ENCODE measurements around the gene FSTL4. TPM values are rescaled to one million over a fixed set of nuclear protein-coding genes. Genes with fewer than 3 reads are reported as not detected.
A peak's percentile ranks its signal among the peaks of the same experiment; 100 is the strongest.
"Not testable (repeated sequence)": the region's sequence is repeated elsewhere in the genome, so short reads cannot be mapped to it uniquely, and the experiment has no call there.

Gene FSTL4
- total and polyA plus RNA-seq, 4 donors, result 0.02 to 0.18 TPM; not detected in 2

- Histone ChIP-seq H3K9ac (ENCODE audit: low read depth in 1 of 2, low read length in 2 of 2) (no peak overlapping the region), H3K4me1 (ENCODE audit: control insufficient read depth in 4 of 4, insufficient read depth in 4 of 4, low read length in 3 of 4) (peaks cover 0 to 11% (median under 1%) of the 10 kb centered on the region in 4 donors), H3K27me3 (ENCODE audit: control insufficient read depth in 4 of 4, insufficient read depth in 4 of 4, low read length in 3 of 4) (no peaks in the 10 kb centered on the region), H3K4me3 (ENCODE audit: low read depth in 1 of 3, low read length in 3 of 3) (no peak overlapping the region), H3K36me3 (ENCODE audit: control insufficient read depth in 4 of 4, insufficient read depth in 3 of 4, low read depth in 1 of 4, low read length in 3 of 4) (no peaks in the 10 kb centered on the region), H3K27ac (ENCODE audit: low read depth in 1 of 2, low read length in 2 of 2) (no peak overlapping the region), H3K9me3 (ENCODE audit: control insufficient read depth in 4 of 4, low read length in 3 of 4) (no peaks in the 10 kb centered on the region)
- DNase-seq (ENCODE audit: low spot score), result no peak
- no peak for TF ChIP-seq NR2F2 (IDR thresholded peaks at IDR 0.05)
- no peak for TF ChIP-seq EGR1 (IDR thresholded peaks at IDR 0.05; ENCODE audit: low read depth in 2 of 2)
- no peak for TF ChIP-seq ATF3 (IDR thresholded peaks at IDR 0.05)
- TF ChIP-seq GABPA (IDR thresholded peaks at IDR 0.05 in 1 of 2, conservative IDR thresholded peaks at IDR 0.05 in 1 of 2), result no peak
- no peak for TF ChIP-seq RAD21 (IDR thresholded peaks at IDR 0.05)
- TF ChIP-seq RXRA (IDR thresholded peaks at IDR 0.05), result no peak
- TF ChIP-seq CTCF (IDR thresholded peaks at IDR 0.05; ENCODE audit: low read depth, low read length, missing input control), result no peak
- TF ChIP-seq FOXA1 (IDR thresholded peaks at IDR 0.05), result no peak
- no peak for TF ChIP-seq MAX (IDR thresholded peaks at IDR 0.05)
- no peak for TF ChIP-seq ZBTB33 (IDR thresholded peaks at IDR 0.05)
- no peak for TF ChIP-seq JUND (IDR thresholded peaks at IDR 0.05)
- TF ChIP-seq TAF1 (conservative IDR thresholded peaks at IDR 0.05), result no peak
- no peak for TF ChIP-seq SP1 (IDR thresholded peaks at IDR 0.05)
- TF ChIP-seq HNF4A (conservative IDR thresholded peaks at IDR 0.05), result no peak
- WGBS, result 85% methylated on average over 4 of the region's 4 CpGs
These were observed 393.0 kb downstream of the FSTL4 start for GRCh38 chr5:133219296-133219695.

- 96% methylated on average over 7 of the region's 7 CpGs for WGBS
- H3K36me3 ChIP-seq (ENCODE audit: control insufficient read depth in 4 of 4, insufficient read depth in 3 of 4, low read depth in 1 of 4, low read length in 3 of 4); DNase-seq (ENCODE audit: low spot score); H3K4me3 ChIP-seq (ENCODE audit: low read depth in 1 of 3, low read length in 3 of 3); H3K9ac ChIP-seq (ENCODE audit: low read depth in 1 of 2, low read length in 2 of 2); H3K27me3 ChIP-seq (ENCODE audit: control insufficient read depth in 4 of 4, insufficient read depth in 4 of 4, low read length in 3 of 4); H3K9me3 ChIP-seq (ENCODE audit: control insufficient read depth in 4 of 4, low read length in 3 of 4); H3K27ac ChIP-seq (ENCODE audit: low read depth in 1 of 2, low read length in 2 of 2): not testable (repeated sequence)
- peaks cover 0 to 17% (median 5%) of the 10 kb centered on the region in 4 donors for H3K4me1 ChIP-seq (ENCODE audit: control insufficient read depth in 4 of 4, insufficient read depth in 4 of 4, low read length in 3 of 4)
These were observed 396.2 kb downstream of the FSTL4 start for GRCh38 chr5:133216138-133216537.

- TF ChIP-seq SP1 (IDR thresholded peaks at IDR 0.05), result peak; percentile 40
- TF ChIP-seq ZBTB33 (IDR thresholded peaks at IDR 0.05), result no peak
- peak; percentile 49 for TF ChIP-seq HNF4A (conservative IDR thresholded peaks at IDR 0.05)
- peak; percentile 24 for TF ChIP-seq MAX (IDR thresholded peaks at IDR 0.05)
- TF ChIP-seq RXRA (IDR thresholded peaks at IDR 0.05), result peak; percentile 27 to 48
- no peak for TF ChIP-seq EGR1 (IDR thresholded peaks at IDR 0.05; ENCODE audit: low read depth in 2 of 2)
- TF ChIP-seq ATF3 (IDR thresholded peaks at IDR 0.05), result peak; percentile 67
- Histone ChIP-seq H3K9ac (ENCODE audit: low read depth in 1 of 2, low read length in 2 of 2) (no peak overlapping the region), H3K27ac (ENCODE audit: low read depth in 1 of 2, low read length in 2 of 2) (no peak overlapping the region), H3K4me1 (ENCODE audit: control insufficient read depth in 4 of 4, insufficient read depth in 4 of 4, low read length in 3 of 4) (peaks cover 0 to 13% (median 5%) of the 10 kb centered on the region in 4 donors), H3K36me3 (ENCODE audit: control insufficient read depth in 4 of 4, insufficient read depth in 3 of 4, low read depth in 1 of 4, low read length in 3 of 4) (no peaks in the 10 kb centered on the region), H3K9me3 (ENCODE audit: control insufficient read depth in 4 of 4, low read length in 3 of 4) (no peaks in the 10 kb centered on the region), H3K27me3 (ENCODE audit: control insufficient read depth in 4 of 4, insufficient read depth in 4 of 4, low read length in 3 of 4) (no peaks in the 10 kb centered on the region), H3K4me3 (ENCODE audit: low read depth in 1 of 3, low read length in 3 of 3) (no peak overlapping the region)
- WGBS, result 29% methylated on average over 2 of the region's 2 CpGs
- no peak for DNase-seq (ENCODE audit: low spot score)
These were observed 398.1 kb downstream of the FSTL4 start for GRCh38 chr5:133214153-133214820.

Data from liver (tissue), 9 donors.